HG02870 (cell line): ENCODE measurements around the gene CLOCK.

Source experiments
- ATAC-seq: cut with Tn5 transposase; IDR thresholded peaks from one replicate; pipeline ENCODE4 v1.9.1; 2021; ENCODE audit warnings: mild to moderate bottlenecking, moderate library complexity; ENCODE audit not compliant: unreplicated experiment

Gene CLOCK

GRCh38 chr4:55424791-55425190 is 121.9 kb downstream of the CLOCK start:
- no peak for ATAC-seq

DNA sequence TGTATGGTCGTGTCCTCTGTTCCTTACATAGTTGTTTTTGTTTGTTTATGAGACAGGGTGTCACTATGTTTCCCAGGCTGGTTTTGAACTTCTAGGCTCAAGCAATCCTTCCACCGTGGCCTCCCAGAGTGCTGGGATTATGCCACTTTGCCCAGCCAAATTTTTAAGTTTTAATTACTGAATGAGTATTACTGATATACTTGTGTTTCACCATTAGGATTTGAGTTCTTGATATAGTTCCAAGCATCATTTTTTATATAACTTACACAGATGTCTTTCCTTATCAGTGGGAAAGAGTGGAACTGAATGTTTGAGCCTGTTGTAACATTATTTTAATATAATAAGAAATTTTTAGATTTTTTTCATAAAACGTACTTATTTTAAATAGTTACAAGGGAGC is 130.5 kb downstream of the CLOCK start:
- no peak for ATAC-seq

DNA sequence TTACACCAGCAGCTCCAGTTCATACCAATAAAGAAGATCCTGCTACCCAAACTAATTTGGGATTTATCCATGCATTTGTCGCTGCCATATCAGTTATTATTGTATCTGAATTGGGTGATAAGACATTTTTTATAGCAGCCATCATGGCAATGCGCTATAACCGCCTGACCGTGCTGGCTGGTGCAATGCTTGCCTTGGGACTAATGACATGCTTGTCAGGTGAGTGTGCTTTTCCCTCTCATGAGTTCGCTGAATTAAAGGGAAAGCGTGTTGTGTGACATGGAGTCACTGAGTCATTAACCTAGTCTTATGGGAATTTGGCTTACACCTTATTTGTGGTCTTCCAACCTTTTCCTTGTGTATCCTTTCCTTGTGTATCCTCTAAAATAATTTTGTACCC is 135.1 kb downstream of the CLOCK start:
- no peak for ATAC-seq

- no peak for ATAC-seq
Observed at GRCh38 chr4:55410431-55410830, 136.3 kb downstream of the CLOCK start.

DNA sequence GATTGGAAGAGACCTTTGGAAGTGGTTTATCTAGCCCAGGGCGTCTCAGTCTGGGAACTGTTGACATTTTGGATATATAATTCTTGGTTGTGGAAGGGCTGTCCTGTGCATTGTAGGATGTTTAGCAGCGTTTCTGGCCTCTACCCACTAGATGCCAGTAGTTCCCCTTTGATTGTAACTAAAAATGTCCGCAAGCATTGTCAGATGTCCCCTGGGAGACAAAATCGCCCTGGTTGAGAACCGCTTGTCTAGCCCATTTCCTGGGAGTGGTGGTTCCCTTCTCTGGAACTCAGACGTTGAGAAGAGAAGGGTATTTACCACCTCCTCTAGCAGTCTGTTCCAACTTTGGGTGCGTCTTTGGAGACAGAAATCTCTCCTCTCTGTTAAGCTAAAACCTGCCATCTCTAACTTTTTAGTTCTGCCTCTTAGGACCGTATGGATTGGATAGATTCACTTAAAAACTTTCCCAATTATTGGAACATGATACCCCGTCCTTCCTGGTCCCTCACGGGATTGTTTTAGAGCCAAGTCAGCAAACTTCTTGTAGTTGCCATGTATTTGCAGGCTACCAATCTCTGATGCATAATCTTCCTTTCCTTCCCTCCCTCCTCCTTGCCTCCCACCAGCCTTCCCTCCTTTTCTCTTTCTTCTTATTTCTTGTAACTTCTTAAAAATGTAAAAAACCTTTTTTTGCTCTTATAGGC is 137.1 kb downstream of the CLOCK start:
- ATAC-seq: peak; percentile 78

- ATAC-seq: no peak
Observed at GRCh38 chr4:55407764-55408163, 138.9 kb downstream of the CLOCK start.

- no peak for ATAC-seq
Observed at GRCh38 chr4:55407119-55407518, 139.6 kb downstream of the CLOCK start.

DNA sequence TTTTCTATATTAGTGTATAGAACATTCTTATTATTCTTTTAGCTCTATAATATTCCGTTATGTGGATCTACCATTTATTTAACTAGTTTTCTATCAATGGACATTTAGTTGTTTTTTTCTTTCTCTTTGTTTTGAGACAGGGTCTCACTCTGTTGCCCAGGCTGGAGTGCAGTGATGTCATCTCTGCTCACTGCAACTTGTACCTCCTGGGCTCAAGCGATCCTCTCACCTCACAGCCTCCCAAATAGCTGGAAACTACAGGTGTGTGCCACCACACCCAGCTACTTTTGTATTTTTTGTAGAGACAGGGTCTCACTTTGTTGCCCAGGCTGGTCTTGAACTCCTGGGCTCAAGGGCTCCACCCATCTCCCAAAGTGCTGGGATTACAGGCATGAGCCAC is 140.2 kb downstream of the CLOCK start:
- ATAC-seq: no peak

DNA sequence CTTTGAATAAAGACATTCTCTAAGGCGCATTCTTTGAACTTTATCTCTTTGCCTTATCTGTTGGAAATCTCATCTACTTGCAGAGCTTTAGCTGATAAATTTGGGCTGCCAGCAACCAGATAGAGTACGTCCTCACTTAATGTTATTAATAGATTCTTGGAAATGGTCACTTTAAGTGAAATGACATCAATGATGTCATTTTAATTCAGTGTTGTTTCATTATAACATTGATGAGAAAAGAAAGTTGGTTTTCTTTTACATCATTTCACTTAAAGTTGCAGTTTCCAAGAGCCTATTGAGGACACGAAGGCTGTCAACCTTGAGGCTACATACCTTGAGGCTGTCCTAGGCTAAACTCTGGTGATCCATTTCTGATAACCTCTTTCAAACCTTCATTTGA is 141.6 kb downstream of the CLOCK start:
- no peak for ATAC-seq

- ATAC-seq: no peak
Observed at GRCh38 chr4:55399581-55399980, 147.1 kb downstream of the CLOCK start.

DNA sequence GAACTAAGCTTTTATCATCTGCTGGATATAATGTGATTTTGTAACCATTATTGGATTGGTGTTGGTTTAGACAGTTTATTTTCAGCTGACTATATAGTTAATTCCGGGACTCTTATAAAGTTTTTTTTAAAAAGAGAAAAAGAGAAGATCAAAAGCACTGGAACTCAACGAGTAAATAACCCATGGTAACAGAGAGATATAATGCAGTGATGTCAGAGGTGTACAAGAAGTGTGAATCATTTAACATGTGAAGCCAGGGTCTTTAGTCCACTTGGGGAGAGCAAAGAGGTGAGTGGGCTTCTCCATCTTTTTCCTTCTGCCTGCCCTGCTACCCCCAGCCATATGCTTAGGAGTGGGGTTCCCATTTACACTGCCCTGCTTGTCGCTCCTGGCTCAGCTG is 147.7 kb downstream of the CLOCK start:
- ATAC-seq: no peak

DNA sequence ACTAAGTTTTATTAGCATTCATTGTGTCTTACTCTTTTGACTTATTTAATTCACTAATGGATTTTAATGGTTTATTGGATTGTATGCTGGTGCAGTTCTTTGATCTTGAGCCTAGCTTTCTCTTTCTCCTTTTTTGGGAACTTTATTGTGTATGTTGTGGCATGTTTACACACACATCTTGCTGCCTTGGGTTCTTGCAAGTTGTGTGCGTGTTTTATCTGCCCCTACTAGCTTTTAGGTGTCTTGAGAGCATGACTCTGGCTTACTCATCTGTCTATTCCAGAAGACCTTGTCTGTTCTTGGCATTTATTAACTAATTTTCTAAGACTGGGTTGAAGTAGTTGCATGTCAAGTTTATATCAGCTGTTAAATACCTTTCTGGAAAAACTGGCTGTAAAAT is 148.2 kb downstream of the CLOCK start:
- ATAC-seq: no peak

- no peak for ATAC-seq
Observed at GRCh38 chr4:55397520-55398321, 149.0 kb downstream of the CLOCK start.

- ATAC-seq: no peak
Observed at GRCh38 chr4:55397126-55397436, 149.6 kb downstream of the CLOCK start.

DNA sequence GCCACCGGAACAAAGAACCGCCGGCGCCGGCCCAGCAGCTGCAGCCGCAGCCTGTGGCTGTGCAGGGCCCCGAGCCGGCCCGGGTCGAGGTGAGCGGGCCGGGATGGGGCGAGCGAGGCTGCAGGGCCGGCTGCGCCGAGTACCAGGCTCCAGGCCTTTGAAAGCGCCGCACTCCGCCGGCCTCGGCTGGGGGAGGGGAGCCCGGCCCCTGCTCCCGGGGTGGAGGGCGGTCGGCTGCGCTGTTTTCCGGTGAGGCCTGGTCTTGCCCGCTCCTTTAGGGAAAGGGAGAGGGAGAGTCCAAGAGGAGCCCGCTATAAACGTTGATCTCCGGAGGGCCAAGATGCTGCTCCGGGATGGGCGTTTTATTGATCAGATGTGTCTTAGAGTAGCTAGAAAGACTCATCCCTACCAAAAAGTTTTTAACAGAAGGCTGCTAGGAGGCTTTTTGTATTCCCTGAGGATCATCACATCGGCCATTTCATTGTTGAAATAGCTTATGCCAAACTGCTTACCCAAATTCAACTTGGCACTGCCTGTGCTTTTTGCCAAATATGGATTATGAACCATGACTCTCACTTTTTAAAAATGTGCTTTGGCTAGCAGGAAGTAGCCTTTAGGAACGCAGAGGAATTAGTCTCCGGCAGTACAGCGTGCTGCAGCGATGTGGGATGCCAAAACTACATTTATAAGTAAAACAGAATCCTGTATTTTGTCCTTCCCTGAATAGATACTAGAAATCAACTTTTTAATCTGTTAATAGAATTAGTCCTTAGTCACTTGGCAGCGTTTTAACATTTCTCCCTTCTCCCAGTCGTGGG is 150.2 kb downstream of the CLOCK start:
- peak; percentile 20 for ATAC-seq

GRCh38 chr4:55395529-55396307 is 151.0 kb downstream of the CLOCK start, which contains the start of gene TMEM165:
TSS of gene TMEM165 (plus strand) at chr4:55395957. CDS start at chr4:55396190, 233 bp downstream.
- ATAC-seq: peak; percentile 90

DNA sequence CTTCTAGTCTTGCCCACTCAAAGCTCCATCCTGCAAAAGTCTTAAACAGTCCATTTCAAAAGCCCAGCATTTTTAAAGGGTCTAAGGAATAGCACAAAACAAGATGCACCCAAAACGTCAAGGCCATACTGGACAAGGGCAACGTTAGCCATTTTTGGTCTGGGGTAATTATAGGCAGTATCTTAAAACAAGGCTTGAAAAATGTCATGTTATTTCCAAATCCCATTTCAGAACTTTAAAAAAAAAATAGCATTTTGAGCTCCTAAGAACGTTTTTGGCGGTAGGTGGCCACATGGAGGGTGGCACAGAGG is 151.5 kb downstream of the CLOCK start:
- ATAC-seq: peak; percentile 0

GRCh38 chr4:55393461-55394320 is 153.0 kb downstream of the CLOCK start:
- no peak for ATAC-seq

DNA sequence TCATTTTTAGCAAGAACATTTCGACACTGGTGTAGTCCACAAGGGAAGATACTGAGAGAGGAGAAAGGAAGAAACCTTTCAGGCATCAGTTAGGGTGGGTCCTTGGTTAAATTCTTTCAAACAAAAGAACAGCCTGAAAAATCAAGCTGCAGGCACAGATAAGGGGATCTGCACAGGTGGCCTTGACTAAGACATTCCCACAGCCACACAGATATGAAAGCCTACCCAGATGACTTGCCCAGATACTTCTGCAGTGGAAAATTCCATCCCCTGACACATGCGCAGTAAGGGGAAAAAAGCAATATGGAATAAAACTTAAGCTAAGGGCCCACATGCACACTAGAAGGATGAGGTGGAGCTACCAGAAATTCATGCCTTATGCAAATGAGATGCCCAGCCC is 159.9 kb downstream of the CLOCK start:
- no peak for ATAC-seq

GRCh38 chr4:55386073-55386472 is 160.6 kb downstream of the CLOCK start:
- peak; percentile 89 for ATAC-seq
